ENCODE data around the gene IDH3A.

IDH3A gene

DNA sequence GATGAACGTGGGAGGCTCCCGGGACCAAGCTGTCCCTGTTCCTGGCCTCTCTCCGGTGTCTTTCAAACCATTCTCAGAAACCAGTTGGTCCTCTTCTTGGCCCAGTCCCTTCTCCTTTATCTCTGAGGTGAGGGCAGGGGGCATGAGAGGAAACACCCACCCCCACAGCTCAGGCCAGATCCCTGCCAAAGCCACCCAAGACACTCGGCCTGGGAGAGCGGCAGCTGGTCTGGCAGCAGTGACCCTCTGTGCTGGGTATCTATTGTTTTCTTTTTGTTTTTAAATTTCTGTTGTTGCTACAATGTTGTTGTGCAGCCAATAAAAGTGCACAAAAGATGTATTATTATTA, 57.9 kb downstream of the IDH3A start:
- Histone ChIP-seq H3K9me2 (replicated peaks; ENCODE audit: insufficient read depth, low read length) (no peaks in the 10 kb centered on the region), H3K27ac (ENCODE audit: low read depth, low read length) (no peak overlapping the region), H4K20me1 (ENCODE audit: low read depth, low read length) (no peaks in the 10 kb centered on the region), H3K4me3 (ENCODE audit: insufficient read depth, low read length, poor library complexity, severe bottlenecking) (no peak overlapping the region), H3K9me3 (ENCODE audit: insufficient read depth, low read length) (no peaks in the 10 kb centered on the region), H3K4me2 (ENCODE audit: low read depth, low read length, poor library complexity, severe bottlenecking) (no peak overlapping the region), H3K36me3 (ENCODE audit: low read length) (no peaks in the 10 kb centered on the region), H3F3A (ENCODE audit: insufficient read depth) (no peaks in the 10 kb centered on the region), H3K27me3 (ENCODE audit: low read length) (no peaks in the 10 kb centered on the region), H2AFZ (ENCODE audit: low read depth, low read length, severe bottlenecking) (no peak overlapping the region), H3K79me2 (ENCODE audit: insufficient read depth, low read length) (no peaks in the 10 kb centered on the region), H3K9ac (ENCODE audit: low read length) (no peak overlapping the region)
- TF ChIP-seq, protein P1, sequence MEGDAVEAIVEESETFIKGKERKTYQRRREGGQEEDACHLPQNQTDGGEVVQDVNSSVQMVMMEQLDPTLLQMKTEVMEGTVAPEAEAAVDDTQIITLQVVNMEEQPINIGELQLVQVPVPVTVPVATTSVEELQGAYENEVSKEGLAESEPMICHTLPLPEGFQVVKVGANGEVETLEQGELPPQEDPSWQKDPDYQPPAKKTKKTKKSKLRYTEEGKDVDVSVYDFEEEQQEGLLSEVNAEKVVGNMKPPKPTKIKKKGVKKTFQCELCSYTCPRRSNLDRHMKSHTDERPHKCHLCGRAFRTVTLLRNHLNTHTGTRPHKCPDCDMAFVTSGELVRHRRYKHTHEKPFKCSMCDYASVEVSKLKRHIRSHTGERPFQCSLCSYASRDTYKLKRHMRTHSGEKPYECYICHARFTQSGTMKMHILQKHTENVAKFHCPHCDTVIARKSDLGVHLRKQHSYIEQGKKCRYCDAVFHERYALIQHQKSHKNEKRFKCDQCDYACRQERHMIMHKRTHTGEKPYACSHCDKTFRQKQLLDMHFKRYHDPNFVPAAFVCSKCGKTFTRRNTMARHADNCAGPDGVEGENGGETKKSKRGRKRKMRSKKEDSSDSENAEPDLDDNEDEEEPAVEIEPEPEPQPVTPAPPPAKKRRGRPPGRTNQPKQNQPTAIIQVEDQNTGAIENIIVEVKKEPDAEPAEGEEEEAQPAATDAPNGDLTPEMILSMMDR (IDR thresholded peaks at IDR 0.05; ENCODE audit: insufficient read depth, low read length, poor library complexity, severe bottlenecking): no peak
- no peak for TF ChIP-seq EZH2phosphoT487 (conservative IDR thresholded peaks at IDR 0.05; ENCODE audit: low read length)

GRCh38 chr15:78207641-78208340, 58.6 kb downstream of the IDH3A start:
- Histone ChIP-seq H3K36me3 (ENCODE audit: low read length) (no peaks in the 10 kb centered on the region), H4K20me1 (ENCODE audit: low read depth, low read length) (no peaks in the 10 kb centered on the region), H3K79me2 (ENCODE audit: insufficient read depth, low read length) (no peaks in the 10 kb centered on the region), H3K9me2 (replicated peaks; ENCODE audit: insufficient read depth, low read length) (no peaks in the 10 kb centered on the region), H3K9ac (ENCODE audit: low read length) (no peak overlapping the region), H3K4me3 (ENCODE audit: insufficient read depth, low read length, poor library complexity, severe bottlenecking) (no peak overlapping the region), H3K27ac (ENCODE audit: low read depth, low read length) (no peak overlapping the region), H3K27me3 (ENCODE audit: low read length) (no peaks in the 10 kb centered on the region), H2AFZ (ENCODE audit: low read depth, low read length, severe bottlenecking) (no peak overlapping the region), H3F3A (ENCODE audit: insufficient read depth) (no peaks in the 10 kb centered on the region), H3K4me2 (ENCODE audit: low read depth, low read length, poor library complexity, severe bottlenecking) (no peak overlapping the region), H3K9me3 (ENCODE audit: insufficient read depth, low read length) (no peaks in the 10 kb centered on the region)
- TF ChIP-seq, protein P1 (IDR thresholded peaks at IDR 0.05; ENCODE audit: insufficient read depth, low read length, poor library complexity, severe bottlenecking): no peak
- no peak for TF ChIP-seq EZH2phosphoT487 (conservative IDR thresholded peaks at IDR 0.05; ENCODE audit: low read length)

DNA sequence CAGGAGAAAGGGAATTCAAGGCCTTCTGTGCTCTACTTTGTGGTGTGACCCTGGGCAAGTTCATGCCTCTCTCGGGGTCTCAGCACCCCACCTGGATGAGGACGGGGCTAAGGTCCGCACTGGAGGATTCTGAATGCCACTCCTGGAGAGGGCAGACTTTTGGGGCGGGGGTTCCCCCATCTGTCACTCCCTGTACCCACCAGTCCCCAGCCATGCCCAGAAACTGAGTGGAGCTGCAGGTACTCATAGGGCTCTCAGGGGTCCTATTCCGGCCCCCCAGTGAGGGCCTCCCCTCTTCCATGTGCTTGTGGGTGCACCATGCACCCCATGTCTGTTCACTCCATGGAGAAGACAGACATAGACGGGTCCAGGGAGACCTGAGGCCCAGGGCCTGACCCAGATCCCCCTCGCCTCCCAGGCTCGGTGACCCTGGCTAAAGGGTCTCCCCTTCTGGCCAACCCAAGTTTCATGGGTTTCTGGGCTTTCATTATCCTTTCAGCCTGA, 59.2 kb downstream of the IDH3A start:
- no peaks in the 10 kb centered on the region for H3K9me3 ChIP-seq (ENCODE audit: insufficient read depth, low read length)
- H3K9ac ChIP-seq (ENCODE audit: low read length): no peak overlapping the region
- no peaks in the 10 kb centered on the region for H3K9me2 ChIP-seq (replicated peaks; ENCODE audit: insufficient read depth, low read length)
- no peaks in the 10 kb centered on the region for H3K79me2 ChIP-seq (ENCODE audit: insufficient read depth, low read length)
- H3F3A ChIP-seq (ENCODE audit: insufficient read depth): no peaks in the 10 kb centered on the region
- H3K4me3 ChIP-seq (ENCODE audit: insufficient read depth, low read length, poor library complexity, severe bottlenecking): no peak overlapping the region
- no peaks in the 10 kb centered on the region for H3K27me3 ChIP-seq (ENCODE audit: low read length)
- no peak overlapping the region for H3K4me2 ChIP-seq (ENCODE audit: low read depth, low read length, poor library complexity, severe bottlenecking)
- TF ChIP-seq, protein P1 (IDR thresholded peaks at IDR 0.05; ENCODE audit: insufficient read depth, low read length, poor library complexity, severe bottlenecking): no peak
- no peak for TF ChIP-seq EZH2phosphoT487 (conservative IDR thresholded peaks at IDR 0.05; ENCODE audit: low read length)
- no peak overlapping the region for H3K27ac ChIP-seq (ENCODE audit: low read depth, low read length)
- H4K20me1 ChIP-seq (ENCODE audit: low read depth, low read length): no peaks in the 10 kb centered on the region
- H3K36me3 ChIP-seq (ENCODE audit: low read length): no peaks in the 10 kb centered on the region
- no peak overlapping the region for H2AFZ ChIP-seq (ENCODE audit: low read depth, low read length, severe bottlenecking)
